HepG2 (cell line): ENCODE results near the gene POC1A. TPM values are rescaled to one million over a fixed set of nuclear protein-coding genes. Genes with fewer than 3 reads are reported as not detected.
A peak's percentile ranks its signal among the peaks of the same experiment; 100 is the strongest.

Source experiments
- ATAC-seq: fragments of 200-7000 bp; cut with Tn5 transposase; 3 replicates; pipeline ENCODE4 v1.9.1; 2020; ENCODE audit warnings: mild to moderate bottlenecking, moderate library complexity
- Bru-seq: library from RNA; stranded (reverse); fragments of 400-500 nt; gene quantifications from one replicate; lab custom pipeline; 2021; lab: Mats Ljungman, UMichigan
- BruChase-seq, 2 experiments: library from RNA; stranded (reverse); fragments of 400-500 nt; gene quantifications; one replicate each; lab custom pipeline; 2021; lab: Mats Ljungman, UMichigan
- BruUV-seq: library from RNA; stranded (reverse); fragments of 400-500 nt; replicated peaks from 2 replicates; lab custom pipeline; 2021; lab: Mats Ljungman, UMichigan
- CTCF ChIA-PET: fragments of 300-600 bp; formaldehyde crosslinking; extraction: SDS; loops from one replicate; lab custom pipeline; 2021; ENCODE audit warnings: low total read pairs, inconsistent platforms, low intra/inter-chr PET ratio; lab: Yijun Ruan, JAX
- POLR2A ChIA-PET: fragments of 350-600 bp; sonication (Branson Sonifier 250); formaldehyde crosslinking; loops from one replicate; lab custom pipeline; 2020; ENCODE audit warnings: antibody characterized with exemption, inconsistent platforms; lab: Yijun Ruan, JAX
- DNase-seq: peaks from one replicate; pipeline ENCODE4 v3.0.0-alpha.2; 2015; ENCODE audit warnings: low spot score
- FAIRE-seq: peaks from 3 replicates; lab custom pipeline; 2011; peaks lifted over from hg19 to GRCh38; lab: Jason Lieb, UNC
- H2AFZ ChIP-seq: one replicate; pipeline ENCODE4 v1.6.1; 2011; ENCODE audit warnings: low read length, inconsistent platforms
- H3K27ac ChIP-seq: fragments of 300-600 bp; 3 replicates; pipeline ENCODE4 v1.8.0; 2011; ENCODE audit warnings: mixed run types, mild to moderate bottlenecking, mixed read lengths, low read length, inconsistent platforms; ENCODE audit not compliant: insufficient read depth; ENCODE audit errors: extremely low read length
- H3K27me3 ChIP-seq, 2 experiments: fragments of 200-600 bp in 1 of 2; 2 replicates in 1 of 2; 3 replicates in 1 of 2; pipeline versions ENCODE4 v1.6.0 to v1.8.0; 2011; ENCODE audit warnings: low read length in 2 of 2, mild to moderate bottlenecking in 2 of 2, moderate library complexity in 2 of 2, inconsistent platforms in 1 of 2; ENCODE audit not compliant: insufficient read depth in 2 of 2, control insufficient read depth in 1 of 2
- H3K36me3 ChIP-seq, 2 experiments: fragments of 200-600 bp in 1 of 2; replicated peaks in 1 of 2; 2 replicates in 1 of 2; 3 replicates in 1 of 2; pipeline versions ENCODE4 v1.5.1 to v1.8.0; 2011; ENCODE audit warnings: low read length in 2 of 2, inconsistent platforms in 1 of 2; ENCODE audit not compliant: insufficient read depth in 2 of 2, control insufficient read depth in 1 of 2
- H3K4me1 ChIP-seq: 2 replicates; pipeline ENCODE4 v1.5.1; 2012; ENCODE audit warnings: low read length, inconsistent platforms; ENCODE audit not compliant: insufficient read depth
- H3K4me2 ChIP-seq: 2 replicates; pipeline ENCODE4 v1.6.0; 2011; ENCODE audit warnings: low read depth, low read length, inconsistent platforms
- H3K4me3 ChIP-seq, 3 experiments: fragments of 200-600 bp in 1 of 3; sonication (generic), shearing (Covaris generic) in 1 of 3; replicated peaks in 1 of 3; 2 replicates each; pipeline ENCODE4 v1.5.1; 2011 to 2016; ENCODE audit warnings: low read length in 3 of 3, inconsistent platforms in 2 of 3, low read depth in 2 of 3, mild to moderate bottlenecking in 2 of 3, control low read depth in 1 of 3, mixed read lengths in 1 of 3; ENCODE audit not compliant: insufficient read depth in 1 of 3
- H3K79me2 ChIP-seq: one replicate; pipeline ENCODE4 v1.6.1; 2011; ENCODE audit warnings: low read length, inconsistent platforms; ENCODE audit not compliant: insufficient read depth
- H3K9ac ChIP-seq: 2 replicates; pipeline ENCODE4 v1.6.0; 2011; ENCODE audit warnings: mild to moderate bottlenecking, low read depth, low read length, inconsistent platforms; ENCODE audit not compliant: insufficient read depth
- H3K9me3 ChIP-seq: 2 replicates; pipeline ENCODE4 v1.5.1; 2012; ENCODE audit warnings: mild to moderate bottlenecking, low read length
- H4K20me1 ChIP-seq: 2 replicates; pipeline ENCODE4 v1.6.0; 2011; ENCODE audit warnings: inconsistent platforms, mild to moderate bottlenecking, low read length, moderate library complexity; ENCODE audit not compliant: insufficient read depth
- AHR ChIP-seq: IDR thresholded peaks from 2 replicates; pipeline ENCODE4 v1.6.1; 2018; ENCODE audit warnings: missing genetic modification reagents, missing compliant biosample characterization
- HNRNPLL ChIP-seq: fragments of 200-400 bp; formaldehyde crosslinking; IDR thresholded peaks from 2 replicates; pipeline ENCODE4 v1.6.1; 2017; ENCODE audit warnings: mild to moderate bottlenecking, low read depth, low read length; ENCODE audit not compliant: poor library complexity, severe bottlenecking
- NFE2 ChIP-seq: sonication (generic); formaldehyde crosslinking; IDR thresholded peaks from 2 replicates; pipeline ENCODE4 v1.4.0; 2020; ENCODE audit warnings: missing genetic modification reagents
- NFKBIZ ChIP-seq: IDR thresholded peaks from 2 replicates; pipeline ENCODE4 v1.6.1; 2018; ENCODE audit warnings: missing genetic modification reagents, missing compliant biosample characterization
- PBX2 ChIP-seq: IDR thresholded peaks from 2 replicates; pipeline ENCODE4 v1.6.1; 2016; ENCODE audit warnings: control low read depth
- RBM39 ChIP-seq: fragments of 200-400 bp; formaldehyde crosslinking; IDR thresholded peaks from one replicate; pipeline ENCODE4 v1.6.1; 2018; ENCODE audit warnings: antibody characterized with exemption, mild to moderate bottlenecking, low read depth, low read length; ENCODE audit not compliant: poor library complexity, severe bottlenecking
- THAP7 ChIP-seq: sonication (generic); formaldehyde crosslinking; IDR thresholded peaks from 2 replicates; pipeline ENCODE4 v1.8.1; 2023; ENCODE audit warnings: mild to moderate bottlenecking, missing genetic modification reagents
- ZBTB37 ChIP-seq: sonication (generic); formaldehyde crosslinking; IDR thresholded peaks from 2 replicates; pipeline ENCODE4 v1.4.0; 2020; ENCODE audit warnings: mild to moderate bottlenecking, missing genetic modification reagents
- ZNF12 ChIP-seq: sonication (generic); formaldehyde crosslinking; IDR thresholded peaks from 2 replicates; pipeline ENCODE4 v1.5.0; 2020; ENCODE audit warnings: missing genetic modification reagents
- ZNF207 ChIP-seq: fragments of 450-650 bp; IDR thresholded peaks from 2 replicates; pipeline ENCODE4 v1.6.1; 2016; ENCODE audit warnings: antibody characterized with exemption, borderline replicate concordance
- ZNF766 ChIP-seq: sonication (generic); formaldehyde crosslinking; IDR thresholded peaks from 2 replicates; pipeline ENCODE4 v1.5.0; 2020; ENCODE audit warnings: missing genetic modification reagents, borderline replicate concordance
- ZNF781 ChIP-seq: sonication (generic); formaldehyde crosslinking; IDR thresholded peaks from 2 replicates; pipeline ENCODE4 v1.5.1; 2020; ENCODE audit warnings: borderline replicate concordance, mild to moderate bottlenecking, missing genetic modification reagents; ENCODE audit errors: not compliant biosample characterization
- WGBS: methylation state at CpG from one replicate; pipeline ENCODE4 v1.1.6; 2017; ENCODE audit warnings: low lambda C conversion rate; 5-methylcytosine and 5-hydroxymethylcytosine counted together
- in situ Hi-C: cut with HindIII; loops from 2 replicates; pipeline ENCODE4 v1.10.0; 2017; ENCODE audit warnings: low pct_unique_long_range_greater_than_20kb; ENCODE audit not compliant: extremely low pct_ligation_motif_present
- intact Hi-C: fragments of 100-400 bp; cut with micrococcal nuclease; formaldehyde crosslinking; loops from one replicate; pipeline ENCODE4 v1.10.0; 2022; ENCODE audit not compliant: unreplicated experiment
- long read RNA-seq, 2 experiments: library from RNA in 1 of 2; library from polyadenylated mRNA in 1 of 2; stranded (forward) in 1 of 2; unstranded in 1 of 2; transcript quantifications; one replicate each; pipeline ENCODE4 v2.0.0, GENCODE V29; 2019 to 2022
- polyA minus RNA-seq, 3 experiments: library from RNA; depleted of rRNA, polyadenylated mRNA; stranded (reverse); fragments of >200 nt; gene quantifications; 2 replicates each; pipeline ENCODE4 v1.2.3, GENCODE V29; 2011; ENCODE audit warnings: low replicate concordance in 1 of 3
- polyA plus RNA-seq, 8 experiments: library from polyadenylated mRNA; depleted of rRNA in 3 of 8; stranded (reverse) in 7 of 8; unstranded in 1 of 8; fragments of >200 nt; fragmentation: Illumina TruSeq in 4 of 8; extraction: Trizol in 4 of 8; gene quantifications; 2 replicates each; pipeline versions ENCODE4 v1.2.1 to v1.2.3, GENCODE V29; 2011 to 2016; ENCODE audit warnings: low read depth in 4 of 8, missing spikeins in 1 of 8, mixed read lengths in 1 of 8; ENCODE audit not compliant: insufficient read depth in 1 of 8
- total RNA-seq, 5 experiments: library from RNA; depleted of rRNA; stranded (reverse); fragments of >200 nt; fragmentation: Illumina TruSeq; extraction: Trizol; gene quantifications; 2 replicates each; pipeline ENCODE4 v1.2.3, GENCODE V29; 2016; ENCODE audit warnings: low read depth in 1 of 5

The POC1A gene
- 20.0 and 22.5 TPM in 2 replicates for total RNA-seq (2016; rRNA removed; fragmentation: Illumina TruSeq; extraction: Trizol)
- 13.9 and 15.5 TPM in 2 replicates for total RNA-seq (2016; cell fraction: cytosol; rRNA removed; fragmentation: Illumina TruSeq; extraction: Trizol; ENCODE audit: low read depth)
- 20.6 and 21.0 TPM in 2 replicates for total RNA-seq (2016; cell fraction: insoluble cytoplasmic fraction; rRNA removed; fragmentation: Illumina TruSeq; extraction: Trizol)
- total RNA-seq (2016; cell fraction: membrane; rRNA removed; fragmentation: Illumina TruSeq; extraction: Trizol) = 24.6 and 24.9 TPM in 2 replicates
- total RNA-seq (2016; cell fraction: nucleus; rRNA removed; fragmentation: Illumina TruSeq; extraction: Trizol) = 11.2 and 11.3 TPM in 2 replicates
- polyA plus RNA-seq (2011; rRNA removed) = 12.6 and 14.6 TPM in 2 replicates
- polyA plus RNA-seq (2011; cell fraction: cytosol; rRNA removed) = 9.9 and 16.4 TPM in 2 replicates
- polyA plus RNA-seq (2011; cell fraction: nucleus; rRNA removed) = 9.4 and 12.5 TPM in 2 replicates
- polyA plus RNA-seq (2012) = 5.8 and 9.6 TPM in 2 replicates
- polyA plus RNA-seq (2016; cell fraction: cytosol; fragmentation: Illumina TruSeq; extraction: Trizol; ENCODE audit: low read depth) = 18.4 and 20.8 TPM in 2 replicates
- 22.6 and 26.9 TPM in 2 replicates for polyA plus RNA-seq (2016; cell fraction: insoluble cytoplasmic fraction; fragmentation: Illumina TruSeq; extraction: Trizol; ENCODE audit: low read depth)
- polyA plus RNA-seq (2016; cell fraction: membrane; fragmentation: Illumina TruSeq; extraction: Trizol; ENCODE audit: low read depth) = 23.5 and 25.2 TPM in 2 replicates
- 16.5 and 16.9 TPM in 2 replicates for polyA plus RNA-seq (2016; cell fraction: nucleus; fragmentation: Illumina TruSeq; extraction: Trizol; ENCODE audit: insufficient read depth, low read depth)
- 35.8 and 64.7 TPM in 2 replicates for polyA minus RNA-seq (2011; rRNA and poly(A)+ RNA removed; ENCODE audit: low replicate concordance)
- 4.6 and 7.1 TPM in 2 replicates for polyA minus RNA-seq (2011; cell fraction: cytosol; rRNA and poly(A)+ RNA removed)
- polyA minus RNA-seq (2011; cell fraction: nucleus; rRNA and poly(A)+ RNA removed) = 8.0 TPM in 2 replicates
- percentile 46 among the genes with signal in this experiment for Bru-seq, nascent RNA
- percentile 37 among the genes with signal in this experiment for BruChase-seq, experiment 1, labeled RNA remaining after a 6-hour chase
- percentile 51 among the genes with signal in this experiment for BruChase-seq, experiment 2, labeled RNA remaining after a 2-hour chase
- long read RNA-seq, experiment 1, transcript POC1A-202 (10 exons, 1,999 nt) = minor isoform, 5 of 39 reads
- long read RNA-seq, experiment 1, transcript POC1A-201 (11 exons, 1,898 nt) = major isoform, 16 of 39 reads
- long read RNA-seq, experiment 1, partial matches to known transcripts = 4 of 39 reads
- long read RNA-seq, experiment 1, other reads (novel, unspliced or antisense) = 10 of 39 reads
- long read RNA-seq, experiment 2, transcript POC1A-201 (11 exons, 1,898 nt) = major isoform, 9 of 25 reads
- long read RNA-seq, experiment 2, partial matches to known transcripts = 5 of 25 reads
- long read RNA-seq, experiment 2, other reads (novel, unspliced or antisense) = 7 of 25 reads

- intact Hi-C loops = loop anchor here (2.0 kb wide), 1 partner anchor 56 kb away; no protein-coding TSS in a partner anchor
- POLR2A ChIA-PET = interaction anchor here (0.7 to 2.7 kb wide), 27 partner anchors 9 to 654 kb away, joined by 3 to 30 read pairs (median 6); partner anchors contain the start of genes ACY1, DCAF1, DUSP7 and GLYCTK
- peaks cover 1 to 11% of the 10 kb centered on the region in 2 experiments; a peak in 2 of 5 replicates for H3K36me3 ChIP-seq
- TF ChIP-seq ZNF781 (CRISPR knock-in tag) (no peak), THAP7 (CRISPR knock-in tag) (0 out of 2 replicates have a peak, but pooled peaks have one; percentile 66), HNRNPLL (peak; percentile 92), ZNF207 (no peak), AHR (CRISPR knock-in tag) (no peak), ZNF12 (CRISPR knock-in tag) (peak; percentile 43; the same call in 1 of the 2 replicates), ZBTB37 (CRISPR knock-in tag) (peak; percentile 25; the same call in 1 of the 2 replicates), NFKBIZ (CRISPR knock-in tag) (no peak), PBX2 (no peak), NFE2 (CRISPR knock-in tag) (no peak), RBM39 (no peak), ZNF766 (CRISPR knock-in tag) (peak; percentile 35; the same call in 1 of the 2 replicates)
These were observed at the start of gene POC1A for GRCh38 chr3:52154135-52155094. POC1A (minus strand) TSS chr3:52154423; CDS start chr3:52154372, 51 bp downstream.

More at GRCh38 chr3:52154135-52155094, at the start of gene POC1A:
- peak within 1 kb of the TSS; percentile 17 for H2AFZ ChIP-seq
- ATAC-seq (peak; percentile 96), FAIRE-seq (peak; percentile 92), DNase-seq (peak; percentile 97)
- H3K27me3 ChIP-seq = no peaks in the 10 kb centered on the region
- H3K9ac ChIP-seq = peak within 1 kb of the TSS; percentile 77
- peaks cover 6% of the 10 kb centered on the region for H3K79me2 ChIP-seq
- CTCF ChIA-PET = no interaction called here
- H4K20me1 ChIP-seq = no peaks in the 10 kb centered on the region
- no TSS peak for BruUV-seq
- in situ Hi-C loops = no loop called here
- H3K27ac ChIP-seq = peak within 1 kb of the TSS; percentile 90
- WGBS = under 1% methylated on average over 24 of the region's 83 CpGs
- H3K4me3 ChIP-seq = peak within 1 kb of the TSS; percentile 84 to 87 (median 85)
- no peaks in the 10 kb centered on the region for H3K9me3 ChIP-seq
- peak within 1 kb of the TSS; percentile 96 for H3K4me2 ChIP-seq
- H3K4me1 ChIP-seq = peaks cover 36% of the 10 kb centered on the region
